Osteocyte (in vitro differentiated cells): ENCODE data around the gene PGM2. TPM values are rescaled to one million over a fixed set of nuclear protein-coding genes. Genes with fewer than 3 reads are reported as not detected.

Source experiments
- DNase-seq: peaks from one replicate; pipeline ENCODE4 v3.0.0; 2021; ENCODE audit warnings: mixed read lengths; ENCODE audit not compliant: unreplicated experiment; ENCODE audit errors: extremely low spot score
- H3K27ac Mint-ChIP-seq: one replicate; pipeline ENCODE4 v1.8.0; 2021; ENCODE audit warnings: mild to moderate bottlenecking, mixed read lengths; ENCODE audit not compliant: unreplicated experiment
- H3K27me3 Mint-ChIP-seq: one replicate; pipeline ENCODE4 v1.8.0; 2021; ENCODE audit warnings: mixed read lengths; ENCODE audit not compliant: unreplicated experiment
- H3K36me3 Mint-ChIP-seq: one replicate; pipeline ENCODE4 v1.8.0; 2021; ENCODE audit warnings: mixed read lengths; ENCODE audit not compliant: unreplicated experiment
- H3K4me1 Mint-ChIP-seq: one replicate; pipeline ENCODE4 v1.8.0; 2021; ENCODE audit warnings: mixed read lengths; ENCODE audit not compliant: unreplicated experiment
- H3K4me3 Mint-ChIP-seq: one replicate; pipeline ENCODE4 v1.8.0; 2021; ENCODE audit warnings: mild to moderate bottlenecking, moderate library complexity, mixed read lengths; ENCODE audit not compliant: unreplicated experiment
- H3K9me3 Mint-ChIP-seq: one replicate; pipeline ENCODE4 v1.8.0; 2021; ENCODE audit warnings: mixed read lengths; ENCODE audit not compliant: unreplicated experiment
- total RNA-seq: library from RNA; stranded (reverse); gene quantifications from 2 replicates; pipeline ENCODE4 v1.2.1, GENCODE V29; 2021
- TF ChIP-seq, protein P1 (sequence below): fragments of 200-600 bp; sonication (generic); IDR thresholded peaks from 2 replicates; pipeline ENCODE4 v1.5.0; 2021; ENCODE audit warnings: antibody characterized with exemption, mild to moderate bottlenecking, moderate library complexity

The PGM2 gene
- total RNA-seq, 1 donor from 2014 or later, result 19.8 TPM

DNA sequence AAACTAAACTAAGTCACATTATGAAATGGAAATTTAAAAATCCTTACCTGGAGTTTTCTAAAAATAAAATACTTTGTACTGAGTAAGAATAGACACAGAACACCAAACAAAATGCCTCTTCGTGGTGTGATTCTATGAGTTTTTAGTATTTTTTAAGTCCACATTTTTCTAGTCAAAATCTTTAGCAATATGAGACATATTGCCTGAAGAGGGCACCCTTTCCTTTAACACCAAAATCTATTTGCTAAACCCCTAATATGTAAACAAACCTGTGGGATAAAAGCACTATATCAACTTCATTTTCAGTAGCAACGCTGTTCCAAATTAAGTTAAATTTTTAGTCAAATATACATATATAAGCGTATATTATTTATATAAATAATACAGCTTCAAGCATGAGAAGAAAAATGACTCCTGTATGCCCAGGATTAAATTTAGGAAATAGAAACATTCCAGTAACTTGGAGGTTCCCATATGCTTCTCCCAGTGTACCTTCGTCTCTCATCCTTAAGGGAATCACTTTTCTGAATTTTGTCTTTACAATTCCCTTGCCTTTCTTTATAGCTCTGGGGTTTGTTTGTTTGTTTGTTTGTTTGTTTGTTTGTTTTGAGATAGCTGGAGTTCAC is 23.0 kb upstream of the PGM2 start:
- H3K4me1 Mint-ChIP-seq, result no peaks in the 10 kb centered on the region
- no peak overlapping the region for H3K27ac Mint-ChIP-seq
- peaks cover 14% of the 10 kb centered on the region for H3K27me3 Mint-ChIP-seq
- no peak overlapping the region for H3K4me3 Mint-ChIP-seq
- no peaks in the 10 kb centered on the region for H3K36me3 Mint-ChIP-seq
- TF ChIP-seq, protein P1, sequence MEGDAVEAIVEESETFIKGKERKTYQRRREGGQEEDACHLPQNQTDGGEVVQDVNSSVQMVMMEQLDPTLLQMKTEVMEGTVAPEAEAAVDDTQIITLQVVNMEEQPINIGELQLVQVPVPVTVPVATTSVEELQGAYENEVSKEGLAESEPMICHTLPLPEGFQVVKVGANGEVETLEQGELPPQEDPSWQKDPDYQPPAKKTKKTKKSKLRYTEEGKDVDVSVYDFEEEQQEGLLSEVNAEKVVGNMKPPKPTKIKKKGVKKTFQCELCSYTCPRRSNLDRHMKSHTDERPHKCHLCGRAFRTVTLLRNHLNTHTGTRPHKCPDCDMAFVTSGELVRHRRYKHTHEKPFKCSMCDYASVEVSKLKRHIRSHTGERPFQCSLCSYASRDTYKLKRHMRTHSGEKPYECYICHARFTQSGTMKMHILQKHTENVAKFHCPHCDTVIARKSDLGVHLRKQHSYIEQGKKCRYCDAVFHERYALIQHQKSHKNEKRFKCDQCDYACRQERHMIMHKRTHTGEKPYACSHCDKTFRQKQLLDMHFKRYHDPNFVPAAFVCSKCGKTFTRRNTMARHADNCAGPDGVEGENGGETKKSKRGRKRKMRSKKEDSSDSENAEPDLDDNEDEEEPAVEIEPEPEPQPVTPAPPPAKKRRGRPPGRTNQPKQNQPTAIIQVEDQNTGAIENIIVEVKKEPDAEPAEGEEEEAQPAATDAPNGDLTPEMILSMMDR, result peak; percentile 74
- no peaks in the 10 kb centered on the region for H3K9me3 Mint-ChIP-seq
- DNase-seq, result no peak

DNA sequence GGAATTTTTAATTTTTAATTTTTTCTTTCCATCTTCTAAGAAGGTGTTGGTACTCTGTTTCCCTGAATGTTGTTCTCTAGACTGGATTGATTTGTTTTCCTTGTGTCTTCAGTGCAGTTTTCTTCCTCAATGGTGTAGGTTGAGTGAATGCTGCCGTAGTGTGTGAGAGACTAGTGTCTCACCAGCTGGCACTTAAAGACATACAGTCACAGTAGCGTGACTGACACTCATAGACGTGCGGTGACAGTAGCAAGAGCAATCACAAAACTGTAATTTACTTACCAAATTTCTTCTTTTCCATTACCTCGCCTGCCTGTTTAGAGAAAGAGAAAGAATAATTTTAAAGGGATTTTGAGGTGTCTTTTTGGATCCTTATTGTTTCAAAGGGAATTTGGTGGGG is 21.4 kb upstream of the PGM2 start:
- H3K27me3 Mint-ChIP-seq, result peaks cover under 1% of the 10 kb centered on the region
- no peaks in the 10 kb centered on the region for H3K9me3 Mint-ChIP-seq
- TF ChIP-seq, protein P1, result no peak
- H3K4me1 Mint-ChIP-seq, result no peaks in the 10 kb centered on the region
- H3K36me3 Mint-ChIP-seq, result no peaks in the 10 kb centered on the region
- no peak overlapping the region for H3K4me3 Mint-ChIP-seq
- no peak overlapping the region for H3K27ac Mint-ChIP-seq
- DNase-seq, result no peak

GRCh38 chr4:37812713-37813112 is 13.8 kb upstream of the PGM2 start:
- peaks cover 7% of the 10 kb centered on the region for H3K4me1 Mint-ChIP-seq
- TF ChIP-seq, protein P1, result no peak
- no peak overlapping the region for H3K27ac Mint-ChIP-seq
- DNase-seq, result no peak
- H3K27me3 Mint-ChIP-seq, result no peaks in the 10 kb centered on the region
- no peak overlapping the region for H3K4me3 Mint-ChIP-seq
- H3K9me3 Mint-ChIP-seq, result no peaks in the 10 kb centered on the region
- H3K36me3 Mint-ChIP-seq, result no peaks in the 10 kb centered on the region

- Mint-ChIP-seq H3K4me3 (no peak overlapping the region), H3K4me1 (peaks cover 7% of the 10 kb centered on the region), H3K36me3 (no peaks in the 10 kb centered on the region), H3K27me3 (no peaks in the 10 kb centered on the region), H3K27ac (no peak overlapping the region), H3K9me3 (no peaks in the 10 kb centered on the region)
- TF ChIP-seq, protein P1, result no peak
- no peak for DNase-seq
Observed at GRCh38 chr4:37815591-37815990, 10.9 kb upstream of the PGM2 start.

DNA sequence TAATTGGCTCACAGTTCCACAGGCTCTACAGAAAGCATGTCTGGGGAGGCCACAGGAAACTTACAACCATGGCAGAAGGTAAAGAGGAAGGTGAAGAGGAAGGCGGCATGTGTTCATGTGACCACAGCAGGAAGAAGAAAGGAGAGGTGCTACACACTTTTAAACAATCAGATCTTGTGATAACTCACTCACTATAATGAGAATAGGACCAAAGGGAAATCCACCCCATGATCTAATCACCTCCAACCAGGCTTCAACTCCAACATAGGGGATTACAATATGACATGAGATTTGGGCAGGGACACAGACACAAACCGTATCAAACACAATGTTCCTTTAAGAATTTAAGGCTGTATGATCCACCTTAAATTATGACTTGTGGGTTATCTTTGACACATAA is 10.5 kb upstream of the PGM2 start:
- TF ChIP-seq, protein P1, result no peak
- Mint-ChIP-seq H3K9me3 (no peaks in the 10 kb centered on the region), H3K27ac (no peak overlapping the region), H3K27me3 (no peaks in the 10 kb centered on the region), H3K4me1 (peaks cover 7% of the 10 kb centered on the region), H3K36me3 (no peaks in the 10 kb centered on the region), H3K4me3 (no peak overlapping the region)
- no peak for DNase-seq
